NCI-H2029 (cell line): ENCODE results near the gene APCDD1.

ENCODE experiments used
- DNase-seq: peaks from one replicate; lab custom pipeline; 2025; lab: John Stamatoyannopoulos, UW

APCDD1 gene

GRCh38 chr18:10432781-10433180, 21.7 kb upstream of the APCDD1 start:
- no peak for DNase-seq

- DNase-seq: no peak
Observed at GRCh38 chr18:10436160-10436559, 18.3 kb upstream of the APCDD1 start.

- DNase-seq: no peak
Observed at GRCh38 chr18:10437837-10438236, 16.6 kb upstream of the APCDD1 start.

DNA sequence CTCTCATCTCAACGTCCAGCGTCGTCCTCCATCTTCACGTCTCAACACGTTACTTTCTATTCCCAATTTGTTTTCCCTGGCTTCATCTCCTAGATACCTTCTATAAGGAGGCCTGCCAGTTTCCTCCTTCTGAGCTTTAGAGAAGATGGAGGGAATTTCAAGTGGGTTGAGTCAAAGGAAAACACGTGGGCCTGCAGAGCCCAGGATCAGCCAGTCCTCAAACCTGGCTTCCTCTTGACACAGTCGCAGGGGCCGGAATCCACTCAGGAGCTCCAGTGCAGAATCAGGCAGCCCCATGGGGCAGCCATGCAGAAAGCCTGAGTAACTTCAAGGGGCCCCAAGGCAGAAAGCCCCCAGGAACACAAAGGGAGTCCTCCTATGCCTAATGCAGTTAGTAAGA, 14.5 kb upstream of the APCDD1 start:
- DNase-seq: no peak

DNA sequence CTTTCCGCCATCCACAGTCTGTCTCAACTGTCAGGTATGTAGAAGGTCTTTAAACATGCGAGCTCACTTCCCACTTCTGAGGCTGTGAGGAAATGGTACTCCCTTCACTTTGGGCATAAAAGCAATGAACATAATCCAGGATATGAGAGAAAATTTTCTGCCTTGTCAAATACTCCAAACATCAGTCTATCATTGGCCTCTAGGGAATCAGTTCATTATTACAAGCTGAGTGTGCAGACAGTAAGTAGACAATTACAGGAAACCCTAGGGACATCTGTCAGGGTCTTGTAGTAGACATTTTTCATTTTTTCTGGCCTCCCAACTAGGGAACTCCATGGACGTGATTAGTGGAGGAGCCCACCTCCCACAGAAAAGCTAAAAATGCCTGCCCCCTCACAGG, 13.6 kb upstream of the APCDD1 start:
- no peak for DNase-seq

GRCh38 chr18:10441472-10441871, 13.0 kb upstream of the APCDD1 start:
- DNase-seq: no peak

GRCh38 chr18:10442551-10442971, 11.9 kb upstream of the APCDD1 start:
- DNase-seq: no peak

DNA sequence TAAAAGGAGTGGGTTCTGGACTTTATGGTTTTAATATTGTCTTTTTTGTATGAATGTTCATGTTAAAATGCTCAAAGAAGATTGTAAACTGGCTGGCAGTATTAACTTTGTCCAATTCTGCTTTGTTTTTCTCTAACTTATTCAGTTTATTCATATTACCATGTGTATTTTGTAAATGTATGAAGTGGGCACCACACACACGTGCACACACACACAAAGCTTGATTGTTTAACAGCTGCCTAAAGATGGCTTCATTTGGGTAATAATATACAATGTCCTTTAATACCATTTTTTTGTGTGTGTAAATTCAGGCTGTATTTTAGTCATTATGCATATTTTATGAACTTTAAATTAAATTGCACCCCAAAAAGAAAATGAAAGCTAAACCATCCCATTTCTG, 11.4 kb upstream of the APCDD1 start:
- no peak for DNase-seq

DNA sequence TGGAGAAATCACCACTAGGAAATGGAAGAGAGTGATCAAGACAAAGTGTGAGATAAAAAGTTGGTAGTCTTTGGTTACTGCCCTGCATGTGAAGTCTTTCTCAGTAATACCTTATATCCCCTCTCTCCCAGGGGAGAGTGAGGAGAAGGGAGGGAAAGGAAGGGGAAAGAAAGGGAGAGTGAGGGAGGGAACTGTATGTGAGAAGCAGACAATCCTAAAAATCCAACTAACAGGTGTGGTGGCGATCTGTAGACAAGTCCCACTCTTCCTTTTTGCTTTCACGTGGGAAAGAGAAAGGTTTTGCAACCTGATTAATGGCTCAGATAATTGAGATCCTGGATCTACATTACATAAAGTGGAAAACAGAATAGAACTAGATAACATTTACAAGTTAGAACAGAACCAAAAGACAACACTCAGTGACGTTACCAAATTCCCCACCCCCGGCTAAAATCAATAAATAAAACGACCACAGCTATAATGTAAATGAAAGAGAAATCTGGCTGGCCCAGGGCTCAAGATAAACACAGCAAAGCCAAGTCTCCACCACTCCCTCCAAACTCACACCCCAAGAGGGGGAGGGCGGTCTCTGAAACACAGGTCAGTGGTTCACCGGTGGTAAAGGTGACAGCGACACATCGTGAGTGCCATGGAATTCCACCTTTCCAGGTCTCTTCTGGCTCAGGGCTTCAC, 10.0 kb upstream of the APCDD1 start:
- DNase-seq: no peak

GRCh38 chr18:10449396-10449795, 5.0 kb upstream of the APCDD1 start:
- no peak for DNase-seq

DNA sequence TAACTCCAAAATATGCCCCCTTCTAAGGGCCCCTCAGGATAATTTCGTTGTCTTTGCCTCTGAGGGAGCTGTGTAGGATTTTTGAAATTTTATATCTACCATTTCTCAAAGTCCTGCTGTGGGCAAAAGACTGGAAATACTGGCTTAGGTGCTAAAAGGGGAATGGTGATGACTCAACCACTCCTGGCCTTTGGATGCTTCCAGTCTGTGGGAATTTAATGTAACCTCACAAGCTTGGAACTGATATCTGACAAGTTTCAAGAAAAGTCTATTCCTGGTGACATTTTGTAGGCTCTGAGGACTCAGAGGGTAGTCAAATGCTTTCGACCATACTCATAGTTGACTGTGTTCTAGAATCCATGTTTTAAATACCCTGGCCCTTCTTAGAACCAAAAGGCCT, 3.4 kb upstream of the APCDD1 start:
- DNase-seq: no peak

- no peak for DNase-seq
Observed at GRCh38 chr18:10453261-10453805, 1.1 kb upstream of the APCDD1 start.

DNA sequence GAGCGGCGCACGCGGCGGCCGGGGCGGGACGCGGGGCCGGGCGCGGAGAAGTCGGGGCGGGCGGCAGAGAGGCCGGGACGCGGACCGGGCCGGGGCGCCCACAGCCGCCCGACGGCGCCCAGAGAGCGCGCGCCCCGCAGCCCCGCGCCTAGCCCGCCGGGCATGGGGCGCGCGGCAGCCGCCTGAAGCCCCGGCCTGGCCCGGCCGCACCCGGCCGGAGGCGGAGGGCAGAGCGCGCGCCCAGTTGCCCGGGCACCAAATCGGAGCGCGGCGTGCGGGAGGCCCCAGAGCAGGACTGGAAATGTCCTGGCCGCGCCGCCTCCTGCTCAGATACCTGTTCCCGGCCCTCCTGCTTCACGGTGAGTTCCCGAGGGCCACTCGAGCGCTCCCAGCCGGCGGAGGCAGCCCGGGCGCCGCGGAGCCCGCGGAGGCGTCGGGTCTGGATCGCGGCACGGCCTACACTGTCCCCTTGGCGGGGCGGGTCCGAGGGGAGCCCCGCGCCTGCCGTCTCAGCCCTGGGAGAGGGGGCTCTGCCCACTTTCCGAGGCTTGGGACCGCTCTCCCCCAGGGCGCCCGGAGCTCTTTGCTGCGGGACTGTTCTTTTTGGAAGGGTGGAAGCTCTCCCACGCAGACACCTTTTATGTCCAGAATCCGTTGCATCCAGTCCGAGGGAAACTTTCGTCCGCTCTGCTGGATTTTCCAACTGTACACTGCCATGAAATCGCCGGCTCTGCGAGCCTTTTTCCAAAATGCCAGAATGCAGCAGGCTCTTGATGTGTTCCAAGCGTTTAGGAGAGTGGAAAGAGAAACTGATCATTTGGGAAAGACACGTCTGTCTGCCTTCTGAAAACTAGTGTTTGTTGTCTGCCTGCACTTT, 484 bp downstream of the APCDD1 start:
- no peak for DNase-seq

- DNase-seq: no peak
Observed at GRCh38 chr18:10455726-10456453, 1.5 kb downstream of the APCDD1 start.

GRCh38 chr18:10456718-10457117, 2.3 kb downstream of the APCDD1 start:
- DNase-seq: no peak

DNA sequence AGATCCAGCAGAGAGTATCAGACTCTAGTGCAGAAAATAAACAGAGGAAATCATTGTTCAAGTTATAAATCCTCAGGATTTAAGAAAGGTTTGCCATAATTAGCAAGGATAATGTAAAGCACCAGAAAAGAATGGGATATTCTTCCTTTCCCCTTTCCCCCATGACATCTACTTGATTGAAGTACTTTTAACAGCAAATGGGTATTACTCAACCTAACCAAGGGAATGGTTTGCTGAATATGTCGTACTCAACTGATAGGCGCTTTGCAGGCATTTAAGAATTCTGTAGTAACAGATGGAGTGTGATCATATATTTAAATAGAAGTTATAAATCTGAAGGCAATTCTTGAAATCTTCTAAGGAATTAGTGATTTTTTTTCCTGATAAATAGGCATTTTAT, 2.7 kb downstream of the APCDD1 start:
- DNase-seq: no peak

DNA sequence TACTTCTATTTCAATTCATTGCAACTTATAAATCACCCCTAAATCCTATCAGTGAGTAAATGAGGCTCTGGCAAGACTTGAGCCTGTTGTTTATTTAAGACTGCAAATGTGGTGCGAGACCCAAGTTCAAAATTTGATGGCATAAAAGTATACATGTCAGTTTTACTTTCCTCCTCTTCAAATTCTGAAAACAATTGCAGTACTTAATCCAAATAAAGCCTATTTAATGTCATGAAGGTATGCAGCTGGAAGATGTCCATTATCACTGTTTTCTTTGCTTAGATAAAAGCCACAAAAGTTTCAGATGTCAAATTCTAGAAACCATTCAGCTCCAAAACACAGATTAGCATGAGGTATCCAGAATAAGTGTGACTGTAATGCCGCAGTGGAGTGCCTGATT, 3.3 kb downstream of the APCDD1 start:
- no peak for DNase-seq

DNA sequence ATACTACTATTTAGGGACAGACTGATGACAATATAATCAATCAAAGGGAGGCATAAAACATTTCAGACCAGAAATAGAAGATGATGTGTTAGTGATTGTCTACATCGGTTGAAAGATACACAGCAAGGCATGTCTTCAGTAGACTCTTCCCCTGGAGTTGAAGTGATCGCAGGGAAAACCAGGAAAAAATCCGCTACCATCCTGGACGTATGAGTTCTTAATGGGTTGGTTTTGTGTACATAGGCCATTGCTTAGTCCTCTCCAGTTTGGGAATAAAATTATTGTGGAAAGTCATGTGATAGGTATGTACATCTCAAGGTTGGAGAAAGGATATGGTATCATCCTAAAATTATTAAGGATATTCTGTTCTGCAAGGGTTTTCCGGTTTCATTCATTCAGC, 4.3 kb downstream of the APCDD1 start:
- no peak for DNase-seq

GRCh38 chr18:10459587-10459986, 5.2 kb downstream of the APCDD1 start:
- DNase-seq: no peak

DNA sequence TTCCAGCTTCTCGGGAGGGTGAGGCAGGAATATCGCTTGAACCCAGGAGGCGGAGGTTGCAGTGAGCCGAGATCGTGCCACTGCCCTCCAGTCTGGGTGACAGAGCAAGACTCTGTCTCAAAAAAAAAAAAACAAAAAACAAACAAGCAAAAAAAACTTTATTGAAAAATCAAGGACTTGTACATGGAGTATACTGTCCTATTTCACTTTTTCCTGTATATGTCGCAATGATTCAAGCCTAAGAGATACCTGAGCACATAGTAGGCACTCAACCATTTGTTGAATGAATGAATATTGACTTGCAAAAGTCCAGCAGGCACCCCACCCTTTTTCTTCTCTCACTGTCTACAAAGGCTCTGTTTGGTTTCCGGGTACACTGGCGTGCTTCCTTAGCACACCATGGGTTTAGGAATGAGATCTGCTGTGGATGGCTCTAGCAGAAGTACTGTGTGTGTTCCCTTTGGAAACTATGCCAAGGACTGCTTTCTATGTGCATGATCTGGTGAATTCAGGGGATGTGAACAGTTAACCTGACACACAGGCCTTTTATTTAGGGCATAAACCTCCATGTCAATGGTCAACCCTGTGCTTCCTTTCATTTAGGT, 6.1 kb downstream of the APCDD1 start:
- DNase-seq: no peak

DNA sequence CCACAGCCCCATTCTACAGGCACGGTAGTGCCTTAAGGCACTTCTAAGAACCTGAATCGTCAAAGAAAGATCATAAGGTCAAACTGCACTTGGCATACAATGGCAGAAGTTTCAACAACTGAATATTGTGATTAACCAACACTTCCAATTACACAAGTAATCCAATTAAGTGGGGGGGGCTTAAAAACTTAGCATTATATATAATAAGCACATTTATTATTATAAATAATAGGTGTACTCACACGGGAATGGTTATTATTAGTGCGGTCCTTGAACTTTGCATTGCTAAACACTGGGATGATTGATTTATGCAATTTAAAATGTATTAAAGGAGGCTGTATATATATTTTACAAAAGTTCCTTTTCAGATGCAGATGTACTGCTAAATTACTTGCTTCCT, 7.6 kb downstream of the APCDD1 start:
- no peak for DNase-seq

DNA sequence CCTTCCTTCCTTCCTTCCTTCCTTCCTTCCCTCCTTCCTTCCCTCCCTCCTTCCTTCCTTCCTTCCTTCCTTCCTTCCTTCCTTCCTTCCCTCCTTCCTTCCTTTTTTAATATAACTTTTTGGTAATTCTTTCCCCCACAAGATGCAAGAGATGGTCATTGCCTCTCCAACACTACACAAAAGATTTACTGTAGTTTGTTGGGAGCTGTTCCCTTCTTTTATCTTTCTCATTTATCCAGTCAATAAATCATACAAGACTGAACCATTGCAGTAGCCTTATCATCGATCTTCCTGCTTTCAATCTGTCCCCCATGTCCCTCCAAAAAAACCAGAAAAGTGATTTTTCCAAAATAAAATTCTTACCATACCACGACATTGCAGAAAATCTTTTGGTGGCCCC, 8.2 kb downstream of the APCDD1 start:
- no peak for DNase-seq
